Mesodermal cell (in vitro differentiated cells): Measurements from ENCODE around the gene PTBP1.

Source experiments
- H3K27ac ChIP-seq: 2 replicates; pipeline ENCODE4 v1.7.0; 2013; ENCODE audit warnings: mild to moderate bottlenecking, low read depth, low read length, moderate library complexity; ENCODE audit not compliant: severe bottlenecking
- H3K36me3 ChIP-seq: 2 replicates; pipeline ENCODE4 v1.7.1; 2013; ENCODE audit warnings: mild to moderate bottlenecking, low read length, moderate library complexity; ENCODE audit not compliant: control insufficient read depth, insufficient read depth
- H3K4me1 ChIP-seq: one replicate; pipeline ENCODE4 v1.7.1; 2013; ENCODE audit warnings: mild to moderate bottlenecking, low read length; ENCODE audit not compliant: insufficient read depth, control insufficient read depth, poor library complexity, severe bottlenecking
- H3K4me3 ChIP-seq: 2 replicates; pipeline ENCODE4 v1.7.0; 2013; ENCODE audit warnings: low read length, control low read depth, mild to moderate bottlenecking; ENCODE audit not compliant: insufficient read depth, poor library complexity, severe bottlenecking; ENCODE audit errors: extremely low read depth
- H3K9me3 ChIP-seq: 2 replicates; pipeline ENCODE4 v1.7.1; 2013; ENCODE audit warnings: mild to moderate bottlenecking, low read length, moderate library complexity; ENCODE audit not compliant: control insufficient read depth
- WGBS, 2 experiments: methylation state at CpG; one replicate each; pipeline ENCODE4 v1.1.5; 2013; ENCODE audit warnings: missing lambda C conversion rate in 2 of 2; ENCODE audit not compliant: insufficient coverage in 2 of 2; 5-methylcytosine and 5-hydroxymethylcytosine counted together

PTBP1 gene

DNA sequence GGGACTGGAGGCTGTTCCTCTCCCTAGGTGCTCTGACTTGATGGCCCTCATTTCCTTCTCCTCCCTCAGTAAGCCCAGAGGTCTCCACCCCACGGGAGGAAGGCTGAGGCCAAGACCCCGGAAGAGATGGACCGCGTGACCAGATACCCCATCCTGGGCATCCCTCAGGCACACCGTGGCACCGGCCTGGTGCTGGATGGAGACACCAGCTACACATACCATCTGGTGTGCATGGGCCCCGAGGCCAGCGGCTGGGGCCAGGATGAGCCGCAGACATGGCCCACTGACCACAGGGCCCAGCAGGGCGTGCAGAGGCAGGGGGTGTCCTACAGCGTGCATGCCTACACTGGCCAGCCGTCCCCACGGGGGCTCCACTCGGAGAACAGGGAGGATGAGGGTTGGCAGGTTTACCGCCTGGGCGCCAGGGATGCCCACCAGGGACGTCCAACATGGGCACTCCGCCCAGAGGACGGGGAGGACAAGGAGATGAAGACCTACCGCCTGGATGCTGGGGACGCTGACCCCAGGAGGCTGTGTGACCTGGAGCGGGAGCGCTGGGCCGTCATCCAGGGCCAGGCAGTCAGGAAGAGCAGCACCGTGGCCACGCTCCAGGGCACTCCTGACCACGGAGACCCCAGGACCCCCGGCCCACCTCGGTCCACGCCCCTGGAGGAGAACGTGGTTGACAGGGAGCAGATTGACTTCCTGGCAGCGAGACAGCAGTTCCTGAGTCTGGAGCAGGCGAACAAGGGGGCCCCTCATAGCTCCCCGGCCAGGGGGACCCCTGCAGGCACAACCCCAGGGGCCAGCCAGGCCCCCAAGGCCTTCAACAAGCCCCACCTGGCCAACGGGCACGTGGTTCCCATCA lies 40.2 kb upstream of the PTBP1 start:
- no peak overlapping the region for H3K27ac ChIP-seq
- no peaks in the 10 kb centered on the region for H3K36me3 ChIP-seq
- H3K4me3 ChIP-seq: no peak overlapping the region
- H3K4me1 ChIP-seq: no peaks in the 10 kb centered on the region
- 96 to 97% methylated on average over 31 to 36 of the region's 36 CpGs for WGBS, 2 experiments
- peaks cover 10% of the 10 kb centered on the region for H3K9me3 ChIP-seq

DNA sequence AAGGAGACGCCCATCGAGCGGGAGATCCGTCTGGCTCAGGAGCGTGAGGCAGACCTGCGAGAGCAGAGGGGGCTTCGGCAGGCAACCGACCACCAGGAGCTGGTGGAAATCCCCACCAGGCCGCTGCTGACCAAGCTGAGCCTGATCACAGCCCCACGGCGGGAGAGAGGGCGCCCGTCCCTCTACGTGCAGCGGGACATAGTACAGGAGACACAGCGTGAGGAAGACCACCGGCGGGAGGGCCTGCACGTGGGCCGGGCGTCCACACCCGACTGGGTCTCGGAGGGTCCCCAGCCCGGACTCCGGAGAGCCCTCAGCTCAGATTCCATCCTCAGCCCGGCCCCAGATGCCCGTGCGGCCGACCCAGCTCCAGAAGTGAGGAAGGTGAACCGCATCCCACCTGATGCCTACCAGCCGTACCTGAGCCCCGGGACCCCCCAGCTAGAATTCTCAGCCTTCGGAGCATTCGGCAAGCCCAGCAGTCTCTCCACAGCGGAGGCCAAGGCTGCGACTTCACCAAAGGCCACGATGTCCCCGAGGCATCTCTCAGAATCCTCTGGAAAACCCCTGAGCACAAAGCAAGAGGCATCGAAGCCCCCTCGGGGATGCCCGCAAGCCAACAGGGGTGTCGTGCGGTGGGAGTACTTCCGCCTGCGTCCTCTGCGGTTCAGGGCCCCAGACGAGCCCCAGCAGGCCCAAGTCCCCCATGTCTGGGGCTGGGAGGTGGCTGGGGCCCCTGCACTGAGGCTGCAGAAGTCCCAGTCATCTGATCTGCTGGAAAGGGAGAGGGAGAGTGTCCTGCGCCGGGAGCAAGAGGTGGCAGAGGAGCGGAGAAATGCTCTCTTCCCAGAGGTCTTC lies 39.2 kb upstream of the PTBP1 start:
- Histone ChIP-seq H3K36me3 (no peaks in the 10 kb centered on the region), H3K9me3 (peaks cover 10% of the 10 kb centered on the region), H3K4me1 (no peaks in the 10 kb centered on the region), H3K27ac (no peak overlapping the region), H3K4me3 (no peak overlapping the region)
- 91 to 94% methylated on average over 37 to 48 of the region's 50 CpGs for WGBS, 2 experiments

DNA sequence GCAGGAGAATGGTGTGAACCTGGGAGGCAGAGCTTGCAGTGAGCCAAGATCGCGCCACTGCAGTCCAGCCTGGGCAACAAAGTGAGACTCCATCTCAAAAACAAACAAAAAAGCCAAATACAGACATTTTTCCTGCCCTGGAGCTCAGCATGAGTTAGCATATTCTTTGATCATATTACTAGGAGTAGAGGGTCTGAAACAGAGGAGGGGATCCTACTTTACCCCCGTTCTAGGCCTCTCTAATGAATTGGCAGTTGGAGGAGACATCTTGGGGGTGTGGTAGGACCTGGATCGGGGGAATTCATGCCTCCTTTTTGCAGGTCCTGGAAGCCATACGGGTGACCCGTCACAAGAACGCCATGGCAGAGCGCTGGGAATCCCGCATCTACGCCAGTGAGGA lies 34.1 kb upstream of the PTBP1 start:
- Histone ChIP-seq H3K27ac (no peak overlapping the region), H3K9me3 (no peaks in the 10 kb centered on the region), H3K36me3 (no peaks in the 10 kb centered on the region), H3K4me1 (no peaks in the 10 kb centered on the region), H3K4me3 (no peak overlapping the region)
- 91 to 98% methylated on average over 6 to 8 of the region's 10 CpGs for WGBS, 2 experiments

DNA sequence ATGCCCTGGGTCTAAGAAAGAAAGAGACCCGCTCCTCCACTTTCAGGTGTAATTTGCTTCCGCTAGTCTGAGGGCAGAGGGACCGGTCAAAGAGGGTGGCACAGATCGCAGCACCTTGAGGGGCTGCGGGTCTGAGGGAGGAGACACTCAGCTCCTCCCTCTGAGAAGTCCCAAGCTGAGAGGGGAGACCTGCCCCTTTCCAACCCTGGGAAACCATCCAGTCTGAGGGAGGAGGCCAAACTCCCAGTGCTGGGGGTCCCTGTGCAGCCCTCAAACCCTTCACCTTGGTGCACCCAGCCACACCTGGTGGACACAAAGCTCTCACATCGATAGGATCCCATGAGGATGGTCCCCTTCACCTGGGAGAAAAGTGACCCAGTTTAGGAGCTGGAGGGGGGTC lies 33.4 kb upstream of the PTBP1 start:
- H3K4me3 ChIP-seq: no peak overlapping the region
- WGBS, 2 experiments: 85 to 96% methylated on average over 5 of the region's 6 CpGs
- H3K9me3 ChIP-seq: no peaks in the 10 kb centered on the region
- no peaks in the 10 kb centered on the region for H3K36me3 ChIP-seq
- H3K4me1 ChIP-seq: peaks cover 5% of the 10 kb centered on the region
- no peak overlapping the region for H3K27ac ChIP-seq

DNA sequence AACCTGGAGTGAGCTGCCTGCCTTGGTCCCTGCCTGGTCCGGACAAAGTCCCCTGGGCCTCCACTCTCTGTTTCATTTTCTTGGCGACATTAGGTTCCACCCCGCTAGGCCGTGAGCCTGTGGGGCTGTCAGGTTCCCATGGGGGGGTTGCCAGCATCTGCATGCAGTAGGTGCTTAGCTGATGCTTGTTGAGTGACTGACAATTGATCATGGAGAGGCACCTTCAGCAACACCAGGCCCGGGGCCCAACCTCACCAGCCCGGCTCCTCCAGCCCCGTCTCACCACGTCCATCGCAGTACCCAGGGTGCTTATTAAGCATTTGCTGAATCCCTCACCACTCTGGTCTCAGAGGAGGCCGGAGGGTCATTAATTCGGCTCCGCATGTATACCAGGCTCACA lies 33.0 kb upstream of the PTBP1 start:
- Histone ChIP-seq H3K4me1 (peaks cover 5% of the 10 kb centered on the region), H3K9me3 (no peaks in the 10 kb centered on the region), H3K27ac (no peak overlapping the region), H3K4me3 (no peak overlapping the region), H3K36me3 (no peaks in the 10 kb centered on the region)
- 92 to 100% methylated on average over 8 to 11 of the region's 12 CpGs for WGBS, 2 experiments

DNA sequence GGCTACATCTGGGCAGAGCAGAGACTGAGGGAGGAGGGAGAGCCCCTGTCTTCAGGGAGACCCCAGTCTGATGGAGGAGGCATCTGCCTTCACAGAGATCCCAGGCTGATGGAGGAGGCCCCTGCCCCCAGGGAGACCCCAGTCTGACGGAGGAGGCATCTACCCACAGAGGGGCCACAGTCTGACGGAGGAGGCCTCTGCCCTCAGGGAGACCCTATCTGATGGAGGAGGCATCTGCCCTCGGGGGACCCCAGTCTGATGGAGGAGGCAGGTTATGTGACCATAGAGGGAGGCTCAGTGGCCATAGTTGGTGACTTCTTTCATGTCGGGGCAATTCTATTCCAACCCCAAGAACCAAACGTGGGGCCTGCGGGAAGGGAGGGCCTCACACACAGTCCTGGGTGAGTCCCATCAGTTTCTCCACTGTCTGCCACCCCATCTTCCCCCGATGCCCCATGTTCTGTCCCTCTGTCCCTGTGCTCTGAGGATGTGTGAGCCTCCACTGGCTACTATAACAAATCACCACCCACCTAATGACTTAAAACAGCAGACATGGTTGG lies 32.0 kb upstream of the PTBP1 start:
- Histone ChIP-seq H3K36me3 (no peaks in the 10 kb centered on the region), H3K4me3 (no peak overlapping the region), H3K27ac (no peak overlapping the region), H3K9me3 (no peaks in the 10 kb centered on the region), H3K4me1 (peaks cover 5% of the 10 kb centered on the region)
- WGBS, 2 experiments: 90 to 100% methylated on average over 1 to 7 of the region's 7 CpGs

DNA sequence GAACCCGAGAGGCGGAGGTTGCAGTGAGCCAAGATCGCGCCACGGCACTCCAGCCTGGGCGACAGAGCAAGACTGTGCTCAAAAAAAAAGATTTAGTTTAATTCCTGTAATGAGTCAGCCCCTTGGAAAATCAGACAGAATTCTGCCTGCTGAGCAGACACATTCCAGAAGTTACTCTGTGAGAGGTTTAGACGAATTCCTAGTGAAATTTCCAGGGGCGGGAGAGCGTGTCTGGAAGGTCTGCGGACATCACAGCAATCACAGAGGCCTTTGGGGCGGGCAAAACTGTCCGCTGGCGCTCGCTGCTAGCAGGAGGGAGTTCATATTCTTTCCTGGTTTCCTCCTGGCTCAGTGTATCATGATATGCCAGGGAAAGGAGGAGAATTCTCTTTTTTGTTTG lies 28.8 kb upstream of the PTBP1 start:
- H3K27ac ChIP-seq: peak overlapping the region; percentile 79
- no peak overlapping the region for H3K4me3 ChIP-seq
- H3K36me3 ChIP-seq: no peaks in the 10 kb centered on the region
- H3K4me1 ChIP-seq: peaks cover 5% of the 10 kb centered on the region
- H3K9me3 ChIP-seq: no peaks in the 10 kb centered on the region
- WGBS, 2 experiments: 71 to 75% methylated on average over 13 to 14 of the region's 14 CpGs

DNA sequence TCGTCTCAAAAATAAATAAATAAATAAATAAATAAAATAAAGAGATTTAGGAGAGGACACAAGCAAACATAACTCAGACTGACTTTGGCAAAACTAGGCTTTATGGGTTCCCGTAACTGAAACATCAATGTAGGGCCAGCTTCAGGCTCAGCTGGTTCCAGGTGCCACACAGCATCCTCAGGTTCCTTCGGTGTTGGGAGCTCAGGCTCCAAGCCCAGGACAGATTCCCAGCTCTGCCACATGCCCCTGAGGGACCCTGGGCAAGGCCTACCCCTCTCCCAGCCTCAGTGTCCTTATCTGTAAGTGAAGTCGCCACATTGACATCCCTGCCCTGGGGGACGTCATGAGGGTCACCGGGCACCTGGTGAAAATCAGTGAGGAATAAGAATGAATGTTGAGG lies 27.6 kb upstream of the PTBP1 start:
- WGBS, 2 experiments: 95 to 96% methylated on average over 2 to 4 of the region's 6 CpGs
- H3K27ac ChIP-seq: no peak overlapping the region
- no peaks in the 10 kb centered on the region for H3K36me3 ChIP-seq
- H3K4me3 ChIP-seq: no peak overlapping the region
- H3K9me3 ChIP-seq: no peaks in the 10 kb centered on the region
- peaks cover 5% of the 10 kb centered on the region for H3K4me1 ChIP-seq

DNA sequence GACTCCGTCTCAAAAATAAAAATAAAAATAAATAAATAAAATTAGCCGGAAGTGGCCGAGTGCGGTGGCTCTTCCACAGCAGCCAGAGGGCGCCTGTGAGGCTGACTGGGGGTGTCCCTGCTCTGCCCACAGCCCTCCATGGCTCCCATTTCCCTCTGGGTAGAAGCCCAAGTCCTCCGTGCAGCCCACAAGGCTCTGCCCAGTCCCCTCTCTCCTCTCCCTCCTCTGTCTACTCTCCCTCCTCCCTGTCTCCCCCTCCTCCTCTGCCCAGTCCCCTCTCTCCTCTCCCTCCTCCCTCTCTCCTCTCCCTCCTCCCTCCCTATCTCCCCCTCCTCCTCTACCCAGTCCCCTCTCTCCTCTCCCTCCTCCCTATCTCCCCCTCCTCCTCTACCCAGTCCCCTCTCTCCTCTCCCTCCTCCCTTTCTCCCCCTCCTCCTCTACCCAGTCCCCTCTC lies 25.9 kb upstream of the PTBP1 start:
- 20 to 48% methylated on average over 1 to 4 of the region's 6 CpGs for WGBS, 2 experiments
- H3K4me1 ChIP-seq: peaks cover 5% of the 10 kb centered on the region
- H3K4me3 ChIP-seq: no peak overlapping the region
- H3K27ac ChIP-seq: no peak overlapping the region
- no peaks in the 10 kb centered on the region for H3K9me3 ChIP-seq
- H3K36me3 ChIP-seq: no peaks in the 10 kb centered on the region

DNA sequence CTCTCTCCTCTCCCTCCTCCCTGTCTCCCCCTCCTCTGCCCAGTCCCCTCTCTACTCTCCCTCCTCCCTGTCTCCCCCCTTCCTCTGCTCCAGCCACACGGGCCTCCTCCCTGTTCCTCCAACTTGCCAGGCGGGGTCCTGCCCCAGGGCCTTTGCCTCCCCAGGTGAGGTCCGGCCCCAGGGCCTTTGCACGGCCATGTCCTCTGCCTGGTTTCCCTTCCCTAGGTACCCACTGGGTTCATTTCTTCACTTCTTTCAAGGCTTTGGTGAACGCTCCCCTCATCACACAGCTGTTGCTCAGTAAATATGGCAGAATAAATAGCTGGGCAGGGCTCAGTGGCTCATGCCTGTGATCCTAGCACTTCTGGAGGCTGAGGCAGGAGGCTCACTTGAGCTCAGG lies 25.2 kb upstream of the PTBP1 start:
- H3K36me3 ChIP-seq: no peaks in the 10 kb centered on the region
- H3K4me3 ChIP-seq: no peak overlapping the region
- no peak overlapping the region for H3K27ac ChIP-seq
- 69 to 79% methylated on average over 2 to 4 of the region's 5 CpGs for WGBS, 2 experiments
- H3K9me3 ChIP-seq: no peaks in the 10 kb centered on the region
- peaks cover 5% of the 10 kb centered on the region for H3K4me1 ChIP-seq
